Activated CD4-positive, alpha-beta T cell treated with anti-CD3 and anti-CD28 coated beads, Interleukin-2, Interleukin-4, amounts not matched to agents 100 ng/mL and 50 ng/mL, durations not matched to agents 16 hours and 8 hours (primary cell): ENCODE measurements around the gene SGPL1.

ENCODE experiments used
- DNase-seq: peaks from one replicate; pipeline ENCODE4 v3.0.0-alpha.2; 2020; ENCODE audit warnings: low spot score

SGPL1 gene

DNA sequence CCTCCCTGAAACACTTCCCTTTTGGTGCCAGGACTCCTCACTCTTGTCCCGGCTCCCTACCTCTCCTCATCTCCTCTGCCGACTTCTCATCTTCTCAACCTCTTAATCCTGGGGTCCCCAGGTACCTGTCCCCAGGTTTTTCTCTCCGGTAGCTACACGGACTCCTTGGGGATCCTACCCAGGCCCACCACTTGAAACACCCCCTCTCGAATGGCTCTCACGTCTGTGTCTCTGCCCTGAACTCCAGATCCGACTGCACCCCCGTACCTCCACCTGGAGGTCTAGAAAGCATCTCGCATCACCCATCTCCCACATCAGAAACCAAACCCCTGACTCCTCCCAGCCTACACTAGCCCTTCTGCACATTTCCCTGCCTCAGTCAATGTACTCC, 35.4 kb upstream of the SGPL1 start:
- DNase-seq = no peak

DNA sequence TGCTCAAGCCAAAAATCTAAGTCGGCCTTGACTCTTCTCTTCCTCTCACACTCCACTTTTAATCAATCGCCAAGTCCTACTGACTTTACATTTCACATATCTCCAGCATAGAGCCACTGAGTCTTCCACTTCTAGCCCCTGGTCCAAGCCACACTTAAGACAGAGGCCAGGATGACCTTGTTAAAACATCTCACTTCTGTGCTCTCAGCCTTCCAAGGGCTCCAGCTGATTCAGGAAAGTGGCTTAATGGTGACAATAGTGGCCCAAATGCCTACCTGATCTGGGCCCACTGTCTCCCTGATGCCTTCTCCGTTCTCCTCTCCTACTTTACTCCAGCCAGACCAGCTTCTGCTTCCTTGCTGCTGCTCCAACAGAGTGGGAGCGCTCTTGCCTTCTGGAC, 35.0 kb upstream of the SGPL1 start:
- no peak for DNase-seq

GRCh38 chr10:70781461-70782051, 34.2 kb upstream of the SGPL1 start:
- no peak for DNase-seq

DNA sequence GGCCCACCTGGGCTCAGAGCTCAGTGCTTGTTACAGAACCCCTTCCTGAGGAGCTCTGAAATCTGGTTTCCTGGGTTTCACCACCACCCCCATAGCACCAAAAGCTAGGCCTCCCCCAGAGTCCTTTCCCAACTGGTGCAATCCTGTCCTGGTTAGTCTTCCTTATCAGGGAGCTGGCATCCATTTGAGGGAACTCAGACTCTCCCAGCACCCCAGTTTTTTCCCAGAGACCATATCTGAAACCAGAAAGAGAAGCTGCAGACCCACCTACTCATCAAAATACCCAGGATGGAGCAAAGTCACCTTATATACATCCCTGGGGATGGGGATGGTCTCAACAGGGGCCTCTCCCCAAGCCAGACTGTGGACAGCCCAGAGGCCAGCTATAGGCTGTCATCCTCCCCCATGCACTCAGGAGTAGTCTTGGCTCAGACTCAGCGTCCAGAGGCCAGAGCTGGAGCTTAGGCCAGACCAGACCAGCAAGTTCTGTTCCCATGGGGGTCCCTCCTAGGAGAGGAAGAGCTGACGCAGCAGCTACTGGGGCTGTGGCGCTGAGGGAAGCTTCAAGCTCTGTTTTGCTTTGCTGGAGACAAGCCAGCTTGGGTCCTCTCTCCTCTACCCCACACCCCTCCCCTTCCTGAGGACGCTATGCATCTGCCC, 33.5 kb upstream of the SGPL1 start:
- DNase-seq = no peak

DNA sequence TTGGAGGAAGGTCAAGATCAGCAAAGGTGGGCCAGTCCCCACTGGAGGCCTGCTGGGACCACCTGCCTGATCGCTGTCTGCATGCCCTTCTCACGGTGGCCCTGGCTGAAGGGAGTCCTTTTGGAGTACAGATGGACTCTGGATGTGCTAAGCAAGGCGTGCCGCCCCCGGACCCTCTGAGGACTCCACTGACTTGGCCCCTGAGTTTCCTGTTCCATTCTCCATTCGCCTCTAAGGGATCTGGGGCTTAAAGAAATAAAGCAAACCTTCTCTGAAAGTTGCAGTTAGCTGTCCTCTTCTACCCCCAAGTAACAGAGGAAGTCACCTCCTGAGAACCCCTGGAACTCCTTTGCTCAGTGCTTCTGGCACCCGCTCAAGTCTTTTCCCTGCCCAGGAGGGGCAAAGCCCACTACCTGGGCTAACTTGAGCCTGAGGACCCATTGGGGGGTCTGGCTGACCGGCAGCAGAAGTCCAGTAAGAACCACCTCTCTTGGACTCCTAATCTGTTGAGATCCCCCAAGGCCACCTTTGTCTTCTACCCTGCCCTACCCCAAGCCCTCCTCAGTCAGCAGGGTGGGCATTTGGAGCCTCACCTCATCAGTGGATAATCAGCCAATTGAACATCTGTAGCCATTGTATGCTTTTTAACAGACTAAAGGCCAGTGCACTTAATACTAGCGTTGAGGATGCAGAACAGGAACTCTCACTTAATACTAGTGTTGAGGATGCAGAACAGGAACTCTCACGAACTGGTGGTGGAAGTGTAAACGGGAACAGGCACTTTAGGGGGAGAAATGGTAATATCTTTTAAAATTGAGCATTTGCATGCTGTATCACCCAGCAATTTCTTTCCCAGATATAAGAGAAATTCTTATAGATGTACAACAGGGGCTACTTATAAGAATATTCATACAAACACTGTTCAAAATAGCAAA, 32.7 kb upstream of the SGPL1 start:
- no peak for DNase-seq

GRCh38 chr10:70784016-70784415, 31.7 kb upstream of the SGPL1 start:
- DNase-seq = no peak

DNA sequence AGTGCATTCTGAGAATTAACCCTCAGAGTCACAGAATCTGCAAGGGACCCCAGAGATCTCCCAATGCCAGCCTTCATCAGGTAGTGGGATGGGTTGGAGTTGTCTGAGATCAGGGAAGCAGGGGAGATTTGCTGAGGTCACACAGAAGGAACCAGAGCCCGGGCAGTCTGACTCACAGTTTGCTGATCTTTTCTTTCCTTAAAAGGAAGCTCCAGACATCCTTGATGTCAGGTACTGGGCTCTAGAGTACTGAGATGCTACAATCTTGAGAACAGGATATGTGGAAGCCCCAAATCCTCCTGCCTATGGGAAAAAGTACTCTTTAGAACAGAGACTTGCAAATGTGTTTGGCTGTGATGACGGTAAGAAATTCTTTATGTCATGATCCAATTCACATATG, 31.3 kb upstream of the SGPL1 start:
- no peak for DNase-seq

GRCh38 chr10:70785190-70785589, 30.6 kb upstream of the SGPL1 start, which contains the start of gene TBATA:
TSS of gene TBATA (minus strand) at chr10:70785377. CDS start at chr10:70783379, 1,998 bp downstream.
- DNase-seq = no peak

GRCh38 chr10:70786799-70787415, 28.8 kb upstream of the SGPL1 start:
- peak; percentile 28 for DNase-seq

- DNase-seq = no peak
Observed at GRCh38 chr10:70791386-70792039, 24.2 kb upstream of the SGPL1 start.

- DNase-seq = no peak
Observed at GRCh38 chr10:70795613-70796012, 20.1 kb upstream of the SGPL1 start.

DNA sequence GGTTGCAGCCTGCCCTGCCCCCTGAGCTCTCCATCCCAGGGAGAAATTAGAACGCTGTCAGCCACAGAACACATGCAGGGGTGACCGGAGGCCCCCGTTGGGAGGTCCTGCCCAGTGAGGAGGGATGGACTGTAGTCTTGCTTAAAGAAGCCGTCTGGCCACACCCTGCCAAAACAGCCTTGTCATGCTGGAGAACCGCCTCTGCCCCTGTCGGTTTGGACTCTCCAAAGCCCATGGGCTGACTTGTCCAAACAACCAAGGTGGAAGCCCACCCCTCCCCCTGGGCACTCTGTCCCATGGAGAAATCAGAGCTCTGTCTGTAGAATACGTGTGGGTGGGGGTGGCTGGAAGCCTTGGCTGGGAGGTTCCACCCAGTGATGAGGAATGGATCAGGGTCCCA, 17.9 kb upstream of the SGPL1 start:
- DNase-seq = no peak

DNA sequence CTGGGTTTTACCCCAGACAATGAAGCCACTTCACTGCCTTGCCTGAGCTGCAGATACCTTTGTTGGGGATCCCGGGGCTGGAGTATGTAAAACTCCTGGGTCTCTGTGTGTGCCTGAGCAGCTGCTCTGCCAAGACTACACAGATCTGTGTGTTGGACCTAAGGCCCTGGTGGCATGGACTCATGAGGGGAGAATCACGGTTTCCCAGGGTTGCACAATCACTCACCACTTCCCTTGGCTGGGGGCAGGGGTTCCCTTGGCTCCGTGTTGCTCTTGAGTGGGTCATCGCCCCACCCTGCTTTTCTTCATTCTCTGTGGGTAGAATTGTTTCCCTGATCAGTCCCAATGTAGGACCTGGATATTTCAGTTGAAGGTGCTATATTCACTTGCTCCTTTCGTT, 16.6 kb upstream of the SGPL1 start:
- no peak for DNase-seq

- DNase-seq = no peak
Observed at GRCh38 chr10:70801854-70802253, 13.9 kb upstream of the SGPL1 start.

DNA sequence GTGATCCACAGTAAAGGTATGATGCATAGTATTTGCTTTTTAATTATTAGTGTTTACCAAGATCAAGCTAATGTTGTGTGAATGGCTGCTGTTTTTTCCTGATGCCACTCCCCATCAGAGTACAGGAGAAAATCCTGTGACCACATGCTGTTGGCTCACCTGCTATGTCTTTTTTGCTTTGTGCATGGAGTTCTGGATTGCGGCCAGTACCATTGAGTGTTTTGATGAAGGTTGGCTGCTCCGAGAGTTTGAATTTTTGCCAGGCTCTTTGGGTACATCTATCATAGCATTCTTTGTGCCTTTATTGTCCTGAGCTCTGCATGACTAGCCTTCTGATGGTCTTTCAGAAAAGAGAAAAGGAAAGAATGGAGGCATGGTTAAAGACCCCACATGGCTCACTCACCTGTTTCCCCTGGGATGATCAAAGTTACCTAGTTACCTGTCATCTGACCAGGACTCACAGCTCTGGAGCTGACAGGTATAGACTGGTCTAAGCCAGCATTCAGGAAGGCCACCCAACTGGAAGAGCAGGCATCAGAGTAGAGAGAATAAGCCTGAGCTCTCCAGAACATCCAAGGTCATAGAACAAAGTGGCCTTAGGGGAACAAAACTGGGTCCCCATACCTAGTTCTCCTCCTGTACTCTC, 11.8 kb upstream of the SGPL1 start:
- DNase-seq = no peak

GRCh38 chr10:70804421-70804808, 11.3 kb upstream of the SGPL1 start:
- DNase-seq = no peak

GRCh38 chr10:70805619-70806215, 10.0 kb upstream of the SGPL1 start:
- no peak for DNase-seq

DNA sequence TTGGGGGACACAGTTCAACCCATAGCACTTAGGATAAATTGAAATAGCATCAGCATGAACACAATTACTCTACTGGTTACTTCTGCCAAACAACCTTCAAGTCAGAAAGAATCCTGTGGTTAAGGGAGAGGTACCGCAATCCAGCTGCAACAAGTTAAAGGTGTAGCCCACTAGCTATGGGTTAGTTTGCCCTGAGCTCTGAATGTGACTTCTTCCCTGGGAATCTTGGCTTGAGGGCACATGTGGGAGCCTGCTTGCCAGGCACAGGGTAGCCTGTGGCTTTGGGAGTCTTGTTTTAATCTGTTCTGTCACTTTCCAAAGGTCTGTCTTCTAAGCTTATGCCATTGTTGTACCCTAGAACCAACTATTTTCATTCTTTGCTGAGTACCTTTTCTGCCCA, 8.9 kb upstream of the SGPL1 start:
- no peak for DNase-seq

- DNase-seq = no peak
Observed at GRCh38 chr10:70807556-70807955, 8.2 kb upstream of the SGPL1 start.

DNA sequence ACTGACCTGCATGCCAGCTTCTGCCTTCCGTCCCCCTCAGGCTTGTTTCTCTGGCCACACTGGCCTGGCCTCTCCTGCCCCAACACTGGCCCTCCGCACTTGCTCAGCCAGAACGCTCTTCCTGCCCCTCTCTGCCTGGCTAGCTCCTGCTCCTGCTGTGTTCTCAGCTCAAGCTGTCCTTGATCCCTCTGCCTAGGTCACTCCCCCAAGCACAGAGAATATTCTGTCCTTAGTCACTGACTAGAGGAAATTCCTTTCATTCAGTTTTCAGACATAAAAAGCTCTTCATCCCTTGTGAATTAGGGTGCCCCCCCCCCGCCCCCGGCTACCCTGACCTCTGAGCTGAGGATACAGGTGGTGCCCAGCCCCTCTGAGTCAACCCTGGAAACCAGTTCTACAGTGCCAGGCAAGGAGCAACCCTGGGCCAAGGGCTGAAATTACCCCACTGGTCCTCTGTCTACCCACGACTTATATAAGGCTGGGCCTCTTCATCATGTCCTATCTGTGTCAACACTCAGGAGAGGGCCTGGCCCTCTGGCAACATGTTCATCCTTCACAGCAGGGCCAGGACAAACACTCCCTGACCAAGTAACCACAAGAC, 6.6 kb upstream of the SGPL1 start:
- no peak for DNase-seq

DNA sequence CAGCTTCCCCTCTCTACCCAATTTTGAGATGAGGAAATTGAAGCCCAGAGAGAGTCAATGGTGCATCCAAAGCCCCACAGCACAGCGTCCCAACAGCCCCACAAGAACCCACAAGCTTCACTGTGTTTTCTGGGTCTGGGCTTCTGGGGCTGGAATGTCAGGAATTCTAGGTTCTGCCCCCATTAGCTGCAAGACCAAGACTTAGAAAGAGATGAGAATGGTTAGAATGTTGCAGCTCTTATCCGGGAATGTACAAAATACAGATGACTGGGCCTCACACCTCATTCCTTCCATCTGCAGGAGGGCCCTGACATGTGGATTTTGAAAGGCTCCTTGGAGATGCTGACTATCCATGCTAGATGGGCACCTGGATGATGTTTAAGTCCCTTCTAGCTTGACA, 6.0 kb upstream of the SGPL1 start:
- no peak for DNase-seq
